PC-3 (cell line): ENCODE data around the gene GBX1. TPM values are rescaled to one million over a fixed set of nuclear protein-coding genes. Genes with fewer than 3 reads are reported as not detected.
A peak's percentile ranks its signal among the peaks of the same experiment; 100 is the strongest.

Experiments used
- ATAC-seq: fragments of 200-7000 bp; cut with Tn5 transposase; 2 replicates; pipeline ENCODE4 v1.9.1; 2020; ENCODE audit warnings: mild to moderate bottlenecking, moderate library complexity
- BruUV-seq: library from RNA; stranded (reverse); fragments of 400-500 nt; replicated peaks from 2 replicates; lab custom pipeline; 2021; lab: Mats Ljungman, UMichigan
- CTCF ChIA-PET: fragments of 300-600 bp; sonication (Branson Sonifier 250); formaldehyde crosslinking; loops from one replicate; lab custom pipeline; 2022; ENCODE audit warnings: antibody characterized with exemption; lab: Charles Lee
- POLR2A ChIA-PET: fragments of 300-600 bp; sonication (Branson Sonifier 250); formaldehyde crosslinking; loops from one replicate; lab custom pipeline; 2022; ENCODE audit warnings: antibody characterized with exemption; ENCODE audit not compliant: unreplicated experiment; lab: Charles Lee
- DNase-seq: peaks from one replicate; pipeline ENCODE4 v3.0.0-alpha.2; 2015
- H2AFZ ChIP-seq: fragments of 300-600 bp; sonication (generic); 2 replicates; pipeline ENCODE4 v1.6.0; 2016; ENCODE audit warnings: antibody characterized with exemption, low read length
- H3F3A ChIP-seq: fragments of 300-600 bp; sonication (generic); one replicate; pipeline ENCODE4 v1.6.0; 2017; ENCODE audit warnings: antibody characterized with exemption, low read length, control low read depth, mild to moderate bottlenecking; ENCODE audit not compliant: unreplicated experiment
- H3K27ac ChIP-seq: fragments of 300-600 bp; sonication (generic); 2 replicates; pipeline ENCODE4 v1.5.1; 2016; ENCODE audit warnings: mild to moderate bottlenecking, low read length
- H3K27me3 ChIP-seq: fragments of 300-600 bp; sonication (generic); 2 replicates; pipeline ENCODE4 v1.6.1; 2016; ENCODE audit warnings: low read length, mixed read lengths
- H3K36me3 ChIP-seq: fragments of 300-600 bp; sonication (generic); 2 replicates; pipeline ENCODE4 v1.6.1; 2016; ENCODE audit warnings: low read depth, mixed run types, low read length, mixed read lengths
- H3K4me1 ChIP-seq: fragments of 300-600 bp; sonication (generic); 2 replicates; pipeline ENCODE4 v1.5.1; 2016; ENCODE audit warnings: low read length; ENCODE audit not compliant: insufficient read depth
- H3K4me2 ChIP-seq: fragments of 300-600 bp; sonication (generic); 2 replicates; pipeline ENCODE4 v1.6.0; 2016; ENCODE audit warnings: low read length
- H3K4me3 ChIP-seq: fragments of 300-600 bp; sonication (generic); 2 replicates; pipeline ENCODE4 v1.5.1; 2016; ENCODE audit warnings: mild to moderate bottlenecking, low read length, mixed read lengths
- H3K79me2 ChIP-seq: fragments of 300-600 bp; sonication (generic); 2 replicates; pipeline ENCODE4 v1.6.1; 2017; ENCODE audit warnings: low read length, mixed read lengths
- H3K9ac ChIP-seq: fragments of 300-600 bp; sonication (generic); 2 replicates; pipeline ENCODE4 v1.6.0; 2016; ENCODE audit warnings: mild to moderate bottlenecking, low read length
- H3K9me2 ChIP-seq: fragments of 300-600 bp; sonication (generic); replicated peaks from 2 replicates; pipeline ENCODE4 v1.6.1; 2016; ENCODE audit warnings: mixed run types, low read length, mixed read lengths
- H3K9me3 ChIP-seq: fragments of 300-600 bp; sonication (generic); 2 replicates; pipeline ENCODE4 v1.6.1; 2016; ENCODE audit warnings: low read length, mixed read lengths
- H4K20me1 ChIP-seq: fragments of 300-600 bp; sonication (generic); 2 replicates; pipeline ENCODE4 v1.6.1; 2016; ENCODE audit warnings: low read length, mixed read lengths
- EZH2 ChIP-seq: fragments of 300-600 bp; sonication (generic); IDR thresholded peaks from one replicate; pipeline ENCODE4 v1.6.1; 2017; ENCODE audit warnings: antibody characterized with exemption, mild to moderate bottlenecking, low read length; ENCODE audit not compliant: unreplicated experiment
- EZH2phosphoT487 ChIP-seq: fragments of 300-600 bp; sonication (generic); IDR thresholded peaks from 2 replicates; pipeline ENCODE4 v1.6.1; 2018; ENCODE audit warnings: mild to moderate bottlenecking, antibody characterized with exemption, low read length, borderline replicate concordance
- intact Hi-C: fragments of 100-400 bp; cut with micrococcal nuclease; formaldehyde crosslinking; loops from 2 replicates; pipeline ENCODE4 v1.9.0; 2023
- total RNA-seq: library from RNA; depleted of rRNA; stranded (reverse); fragments of >200 nt; gene quantifications from 2 replicates; pipeline ENCODE4 v1.2.3, GENCODE V29; 2014
- TF ChIP-seq, protein P1 (sequence below): fragments of 300-600 bp; sonication (generic); conservative IDR thresholded peaks from 2 replicates; pipeline ENCODE4 v1.5.1; 2017; ENCODE audit warnings: antibody characterized with exemption, low read depth, mild to moderate bottlenecking, low read length

Gene GBX1
- total RNA-seq, 1 experiment from 2014 or later = not detected

DNA sequence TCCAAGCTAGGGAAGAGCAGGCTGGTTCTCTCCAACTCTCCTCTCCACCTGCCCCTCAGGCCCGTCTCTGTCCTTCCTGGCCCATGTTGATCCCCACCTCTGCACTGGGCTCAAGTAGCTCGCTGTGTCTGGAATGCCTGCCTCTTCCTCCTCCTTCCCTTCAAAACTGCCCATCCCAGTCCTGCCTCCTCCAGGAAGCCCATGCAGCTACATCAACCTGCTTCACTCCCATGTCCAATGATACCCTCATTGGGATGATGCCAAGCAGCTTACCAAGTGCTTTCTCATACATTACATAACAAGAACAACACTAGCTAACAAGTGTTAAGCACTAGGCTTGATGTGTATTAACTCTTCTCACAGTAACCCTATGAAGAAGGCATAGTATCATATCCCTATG lies 11.3 kb upstream of the GBX1 start:
- no peaks in the 10 kb centered on the region for H3K9me2 ChIP-seq
- no peaks in the 10 kb centered on the region for H3K79me2 ChIP-seq
- ATAC-seq (0 out of 2 replicates have a peak, but pooled peaks have one; percentile 9), DNase-seq (no peak)
- intact Hi-C loops = no loop called here
- H4K20me1 ChIP-seq = no peaks in the 10 kb centered on the region
- no TSS peak for BruUV-seq
- H3K9ac ChIP-seq = no peak overlapping the region
- H3K4me2 ChIP-seq = no peak overlapping the region
- no peaks in the 10 kb centered on the region for H3K4me1 ChIP-seq
- ChIA-PET POLR2A (no interaction called here), CTCF (no interaction called here)
- H2AFZ ChIP-seq = no peak overlapping the region
- TF ChIP-seq, protein P1, sequence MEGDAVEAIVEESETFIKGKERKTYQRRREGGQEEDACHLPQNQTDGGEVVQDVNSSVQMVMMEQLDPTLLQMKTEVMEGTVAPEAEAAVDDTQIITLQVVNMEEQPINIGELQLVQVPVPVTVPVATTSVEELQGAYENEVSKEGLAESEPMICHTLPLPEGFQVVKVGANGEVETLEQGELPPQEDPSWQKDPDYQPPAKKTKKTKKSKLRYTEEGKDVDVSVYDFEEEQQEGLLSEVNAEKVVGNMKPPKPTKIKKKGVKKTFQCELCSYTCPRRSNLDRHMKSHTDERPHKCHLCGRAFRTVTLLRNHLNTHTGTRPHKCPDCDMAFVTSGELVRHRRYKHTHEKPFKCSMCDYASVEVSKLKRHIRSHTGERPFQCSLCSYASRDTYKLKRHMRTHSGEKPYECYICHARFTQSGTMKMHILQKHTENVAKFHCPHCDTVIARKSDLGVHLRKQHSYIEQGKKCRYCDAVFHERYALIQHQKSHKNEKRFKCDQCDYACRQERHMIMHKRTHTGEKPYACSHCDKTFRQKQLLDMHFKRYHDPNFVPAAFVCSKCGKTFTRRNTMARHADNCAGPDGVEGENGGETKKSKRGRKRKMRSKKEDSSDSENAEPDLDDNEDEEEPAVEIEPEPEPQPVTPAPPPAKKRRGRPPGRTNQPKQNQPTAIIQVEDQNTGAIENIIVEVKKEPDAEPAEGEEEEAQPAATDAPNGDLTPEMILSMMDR = no peak
- TF ChIP-seq EZH2 (no peak), EZH2phosphoT487 (no peak)
- H3K4me3 ChIP-seq = no peak overlapping the region
- H3K27me3 ChIP-seq = peaks cover 18% of the 10 kb centered on the region; the same call in 1 of the 2 replicates
- no peak overlapping the region for H3K27ac ChIP-seq
- no peaks in the 10 kb centered on the region for H3F3A ChIP-seq
- H3K36me3 ChIP-seq = no peaks in the 10 kb centered on the region
- no peaks in the 10 kb centered on the region for H3K9me3 ChIP-seq

DNA sequence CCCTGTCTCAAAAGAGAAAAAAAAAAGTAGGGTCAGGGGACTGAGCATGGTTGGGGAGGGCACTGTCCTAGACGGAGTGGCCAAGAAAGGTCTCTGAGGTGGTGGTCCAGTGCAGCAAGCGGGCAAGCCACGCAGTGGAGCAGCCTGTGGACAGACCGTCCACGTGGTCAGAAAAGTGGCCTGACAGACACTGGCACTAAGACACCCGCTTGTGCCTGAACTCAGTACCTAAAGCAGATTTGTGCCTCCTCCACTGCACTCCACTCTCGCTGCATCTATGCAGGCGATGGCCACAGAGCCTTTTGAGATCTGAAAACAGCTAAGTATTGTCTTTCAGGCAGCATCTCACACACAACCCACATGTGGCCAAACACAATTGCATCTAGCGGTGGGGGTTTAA lies 10.7 kb upstream of the GBX1 start:
- intact Hi-C loops = no loop called here
- DNase-seq = no peak
- ChIA-PET POLR2A (no interaction called here), CTCF (no interaction called here)
- no peaks in the 10 kb centered on the region for H3K79me2 ChIP-seq
- H3K4me3 ChIP-seq = no peak overlapping the region
- H3K27ac ChIP-seq = no peak overlapping the region
- no peaks in the 10 kb centered on the region for H3F3A ChIP-seq
- no peaks in the 10 kb centered on the region for H4K20me1 ChIP-seq
- BruUV-seq = no TSS peak
- no peak for ATAC-seq
- no peaks in the 10 kb centered on the region for H3K36me3 ChIP-seq
- H3K9me2 ChIP-seq = no peaks in the 10 kb centered on the region
- H3K9me3 ChIP-seq = no peaks in the 10 kb centered on the region
- no peak overlapping the region for H2AFZ ChIP-seq
- H3K9ac ChIP-seq = no peak overlapping the region
- no peaks in the 10 kb centered on the region for H3K4me1 ChIP-seq
- no peak overlapping the region for H3K4me2 ChIP-seq
- H3K27me3 ChIP-seq = peaks cover 22% of the 10 kb centered on the region; the same call in 1 of the 2 replicates
- TF ChIP-seq EZH2 (no peak), EZH2phosphoT487 (no peak)
- TF ChIP-seq, protein P1 = no peak

DNA sequence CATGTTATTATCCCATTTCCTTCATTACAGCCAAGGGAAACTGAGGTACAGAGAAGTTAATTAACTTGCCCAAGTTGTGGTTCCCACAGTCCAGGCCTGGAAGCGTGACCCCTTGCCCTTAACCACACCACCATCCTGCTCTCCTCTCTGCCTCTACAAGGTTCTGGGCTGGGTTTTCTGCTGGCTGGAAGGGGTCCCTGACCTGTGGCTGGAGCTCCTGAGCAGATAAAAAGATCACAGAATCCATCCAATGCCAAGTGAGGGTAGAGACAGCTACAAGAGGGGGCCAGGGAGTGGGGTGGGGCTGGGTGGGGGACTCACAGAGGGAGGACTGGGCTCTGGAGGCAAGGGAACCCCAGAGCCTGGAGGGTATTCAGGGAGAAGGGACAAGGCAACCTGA lies 9.8 kb upstream of the GBX1 start:
- no peaks in the 10 kb centered on the region for H3K79me2 ChIP-seq
- H3K4me2 ChIP-seq = no peak overlapping the region
- no peaks in the 10 kb centered on the region for H3K9me3 ChIP-seq
- DNase-seq (no peak), ATAC-seq (no peak)
- no peak overlapping the region for H3K9ac ChIP-seq
- TF ChIP-seq EZH2phosphoT487 = no peak
- H3K4me1 ChIP-seq = 0 out of 2 replicates have a peak, but pooled peaks cover 1% of the 10 kb centered on the region
- ChIA-PET POLR2A (interaction anchor here (0.6 kb wide), 1 partner anchor 75 kb away, joined by 3 read pairs; no protein-coding TSS in a partner anchor), CTCF (interaction anchor here (0.6 kb wide), 2 partner anchors 53 to 188 kb away, joined by 4 read pairs; no protein-coding TSS in a partner anchor)
- H2AFZ ChIP-seq = no peak overlapping the region
- H3K4me3 ChIP-seq = no peak overlapping the region
- no peaks in the 10 kb centered on the region for H4K20me1 ChIP-seq
- H3K27me3 ChIP-seq = peaks cover 21% of the 10 kb centered on the region; the same call in 1 of the 2 replicates
- H3K9me2 ChIP-seq = no peaks in the 10 kb centered on the region
- no peak overlapping the region for H3K27ac ChIP-seq
- H3F3A ChIP-seq = no peaks in the 10 kb centered on the region
- H3K36me3 ChIP-seq = no peaks in the 10 kb centered on the region
- intact Hi-C loops = no loop called here
- no TSS peak for BruUV-seq
